GM23338 (cell line): Measurements from ENCODE around the gene BARHL2. TPM values are rescaled to one million over a fixed set of nuclear protein-coding genes. Genes with fewer than 3 reads are reported as not detected.

Source experiments
- ATAC-seq: fragments of 200-7000 bp; cut with Tn5 transposase; 3 replicates; pipeline ENCODE4 v1.9.1; 2020
- DNase-seq: peaks from one replicate; pipeline ENCODE4 v3.0.0-alpha.2; 2015; ENCODE audit warnings: low spot score
- H2AFZ ChIP-seq: fragments of 200-600 bp; sonication (generic); 2 replicates; pipeline ENCODE4 v1.8.0; 2016; ENCODE audit warnings: antibody characterized with exemption, mild to moderate bottlenecking, moderate library complexity
- H3F3A ChIP-seq: fragments of 200-600 bp; sonication (generic); replicated peaks from 2 replicates; pipeline ENCODE4 v1.8.0; 2017; ENCODE audit warnings: antibody characterized with exemption, mixed run types, low read depth
- H3K27ac ChIP-seq: fragments of 200-600 bp; sonication (generic); 2 replicates; pipeline ENCODE4 v1.6.1; 2016; ENCODE audit warnings: low read depth
- H3K27me3 ChIP-seq: fragments of 200-600 bp; sonication (generic); 2 replicates; pipeline ENCODE4 v1.8.0; 2016; ENCODE audit warnings: mild to moderate bottlenecking, mixed run types, moderate library complexity; ENCODE audit not compliant: insufficient read depth
- H3K36me3 ChIP-seq: fragments of 200-600 bp; sonication (generic); 2 replicates; pipeline ENCODE4 v1.8.0; 2016; ENCODE audit warnings: mild to moderate bottlenecking; ENCODE audit not compliant: insufficient read depth
- H3K4me1 ChIP-seq: fragments of 200-600 bp; sonication (generic); 2 replicates; pipeline ENCODE4 v1.8.0; 2016; ENCODE audit warnings: mild to moderate bottlenecking, moderate library complexity; ENCODE audit not compliant: insufficient read depth
- H3K4me2 ChIP-seq: fragments of 200-600 bp; sonication (generic); 2 replicates; pipeline ENCODE4 v1.7.1; 2017; ENCODE audit warnings: mixed run types
- H3K4me3 ChIP-seq: fragments of 200-600 bp; sonication (generic); 2 replicates; pipeline ENCODE4 v1.6.1; 2016; ENCODE audit warnings: mixed run types
- H3K79me2 ChIP-seq: fragments of 200-600 bp; sonication (generic); replicated peaks from 2 replicates; pipeline ENCODE4 v1.8.0; 2017; ENCODE audit warnings: mild to moderate bottlenecking; ENCODE audit not compliant: insufficient read depth
- H3K9me2 ChIP-seq: fragments of 200-600 bp; sonication (generic); 2 replicates; pipeline ENCODE4 v1.8.0; 2017; ENCODE audit not compliant: insufficient read depth
- H4K20me1 ChIP-seq: fragments of 200-600 bp; sonication (generic); replicated peaks from 2 replicates; pipeline ENCODE4 v1.8.0; 2017; ENCODE audit warnings: mild to moderate bottlenecking; ENCODE audit not compliant: insufficient read depth
- H3K27ac Mint-ChIP-seq: 2 replicates; pipeline ENCODE4 v1.8.0; 2020; ENCODE audit warnings: inconsistent platforms, mild to moderate bottlenecking, moderate library complexity, mixed read lengths
- H3K27me3 Mint-ChIP-seq: 3 replicates; pipeline ENCODE4 v1.8.0; 2022; ENCODE audit warnings: low read depth, mild to moderate bottlenecking, moderate library complexity, mixed read lengths, inconsistent platforms; ENCODE audit not compliant: insufficient read depth, poor library complexity
- H3K36me3 Mint-ChIP-seq: 3 replicates; pipeline ENCODE4 v1.8.0; 2021; ENCODE audit warnings: low read depth, mild to moderate bottlenecking, inconsistent platforms, moderate library complexity, mixed read lengths
- H3K4me1 Mint-ChIP-seq: 3 replicates; pipeline ENCODE4 v1.8.0; 2020; ENCODE audit warnings: mild to moderate bottlenecking, inconsistent platforms, mixed read lengths
- H3K4me3 Mint-ChIP-seq: 3 replicates; pipeline ENCODE4 v1.8.0; 2021; ENCODE audit warnings: moderate library complexity, mild to moderate bottlenecking, inconsistent platforms, mixed read lengths
- H3K9me3 Mint-ChIP-seq: 3 replicates; pipeline ENCODE4 v1.8.0; 2020; ENCODE audit warnings: moderate library complexity, mild to moderate bottlenecking, inconsistent platforms, mixed read lengths
- CREB1 ChIP-seq: fragments of 250-450 bp; sonication (Bioruptor Pico); IDR thresholded peaks from 2 replicates; pipeline ENCODE4 v1.5.0; 2020; ENCODE audit warnings: low read depth, mild to moderate bottlenecking, moderate library complexity
- CTCF ChIP-seq, 2 experiments: fragments of 200-600 bp in 1 of 2; sonication (generic) in 1 of 2; conservative IDR thresholded peaks; 2 replicates each; pipeline versions ENCODE4 v1.5.1 to v1.6.1; 2016 to 2017; ENCODE audit warnings: antibody characterized with exemption in 2 of 2, low read depth in 2 of 2, mild to moderate bottlenecking in 2 of 2, moderate library complexity in 1 of 2
- EZH2 ChIP-seq: fragments of 200-600 bp; sonication (generic); IDR thresholded peaks from one replicate; pipeline ENCODE4 v1.8.0; 2017; ENCODE audit warnings: antibody characterized with exemption, mild to moderate bottlenecking, low read depth; ENCODE audit not compliant: unreplicated experiment
- EZH2phosphoT487 ChIP-seq: fragments of 200-600 bp; sonication (generic); IDR thresholded peaks from one replicate; pipeline ENCODE4 v1.8.1; 2018; ENCODE audit warnings: antibody characterized with exemption; ENCODE audit not compliant: unreplicated experiment
- POLR2AphosphoS5 ChIP-seq: IDR thresholded peaks from 2 replicates; pipeline ENCODE4 v1.6.1; 2016; ENCODE audit warnings: antibody characterized with exemption, low read depth
- REST ChIP-seq: IDR thresholded peaks from one replicate; pipeline ENCODE4 v1.6.1; 2018; ENCODE audit warnings: antibody characterized with exemption; ENCODE audit not compliant: unreplicated experiment
- STAT1 ChIP-seq: IDR thresholded peaks from one replicate; pipeline ENCODE4 v1.6.1; 2016; ENCODE audit warnings: antibody characterized with exemption; ENCODE audit not compliant: unreplicated experiment
- ZNF114 ChIP-seq: fragments of 250-450 bp; sonication (Bioruptor Pico); IDR thresholded peaks from 2 replicates; pipeline ENCODE4 v1.5.0; 2020; ENCODE audit warnings: mild to moderate bottlenecking, moderate library complexity
- ZNF331 ChIP-seq: fragments of 250-450 bp; sonication (Bioruptor Pico); IDR thresholded peaks from 2 replicates; pipeline ENCODE4 v1.5.0; 2020; ENCODE audit warnings: low read depth, mild to moderate bottlenecking, moderate library complexity
- ZNF462 ChIP-seq: fragments of 250-450 bp; sonication (Bioruptor Pico); IDR thresholded peaks from 2 replicates; pipeline ENCODE4 v1.5.0; 2020; ENCODE audit warnings: mild to moderate bottlenecking, moderate library complexity
- polyA plus RNA-seq: library from polyadenylated mRNA; unstranded; fragments of >200 nt; fragmentation: Nextera tagmentation; extraction: Ambion mirVana; gene quantifications from 2 replicates; pipeline ENCODE4 v1.2.1, GENCODE V29; 2016
- total RNA-seq: library from RNA; depleted of rRNA; stranded (reverse); fragments of >200 nt; shearing (Covaris generic); gene quantifications from 2 replicates; pipeline ENCODE4 v1.2.3, GENCODE V29; 2014

Gene BARHL2
- total and polyA plus RNA-seq, 2 experiments from 2014 or later = not detected

- TF ChIP-seq ZNF462 (no peak), CREB1 (CRISPR knock-in tag) (no peak), ZNF331 (CRISPR knock-in tag) (no peak)
Measured at GRCh38 chr1:90745972-90746371, 28.9 kb upstream of the BARHL2 start (continued).

- no peak overlapping the region for H3K4me2 ChIP-seq
- Mint-ChIP-seq H3K9me3 (no peaks in the 10 kb centered on the region), H3K4me3 (no peak overlapping the region), H3K27ac (no peak overlapping the region), H3K36me3 (no peaks in the 10 kb centered on the region), H3K4me1 (peaks cover 30% of the 10 kb centered on the region), H3K27me3 (peaks cover 70% of the 10 kb centered on the region)
- H4K20me1 ChIP-seq = peaks cover 22% of the 10 kb centered on the region; the same call in 1 of the 2 replicates
- no peaks in the 10 kb centered on the region for H3K36me3 ChIP-seq
- H3F3A ChIP-seq = peaks cover 17% of the 10 kb centered on the region
- no peak overlapping the region for H3K4me3 ChIP-seq
- DNase-seq (no peak), ATAC-seq (no peak)
- peaks cover 91% of the 10 kb centered on the region for H3K27me3 ChIP-seq
- TF ChIP-seq EZH2phosphoT487 = no peak
- TF ChIP-seq POLR2AphosphoS5 = no peak
- TF ChIP-seq ZNF114 (CRISPR knock-in tag) = no peak
- TF ChIP-seq STAT1 = no peak
- TF ChIP-seq EZH2 = no peak
- no peak for TF ChIP-seq REST
- no peak for TF ChIP-seq CTCF (conservative IDR thresholded peaks at IDR 0.05; ENCODE audit: low read depth in 2 of 2)
- no peak for TF ChIP-seq ZNF331 (CRISPR knock-in tag)
- peaks cover 29% of the 10 kb centered on the region for H3K4me1 ChIP-seq
- H3K9me2 ChIP-seq = no peaks in the 10 kb centered on the region
- no peaks in the 10 kb centered on the region for H3K79me2 ChIP-seq
- H3K27ac ChIP-seq = no peak overlapping the region
- no peak overlapping the region for H2AFZ ChIP-seq
Measured at GRCh38 chr1:90732136-90732535, 15.0 kb upstream of the BARHL2 start.
